Transverse colon (tissue), 4 donors: ENCODE data around the gene KIF20B. TPM values are rescaled to one million over a fixed set of nuclear protein-coding genes. Genes with fewer than 3 reads are reported as not detected.

Experiments
- DNase-seq: peaks from one replicate; pipeline ENCODE4 v3.0.0-alpha.2; 2019
- H3K27ac ChIP-seq, 4 donors: fragments of 200-600 bp; sonication (generic); 2 replicates each; pipeline ENCODE4 v1.5.1; 2016 to 2018; ENCODE audit warnings: inconsistent platforms in 4 of 4
- H3K27me3 ChIP-seq: fragments of 200-600 bp; sonication (generic); 2 replicates; pipeline ENCODE4 v1.5.1; 2017; ENCODE audit warnings: inconsistent platforms
- H3K36me3 ChIP-seq, 4 donors: fragments of 200-600 bp; sonication (generic); 2 replicates each; pipeline ENCODE4 v1.5.1; 2017 to 2019; ENCODE audit warnings: inconsistent platforms in 4 of 4
- H3K4me1 ChIP-seq, 4 donors: fragments of 200-600 bp; sonication (generic); 2 replicates each; pipeline ENCODE4 v1.5.1; 2017 to 2020; ENCODE audit warnings: inconsistent platforms in 4 of 4
- H3K4me3 ChIP-seq, 4 donors: fragments of 200-600 bp; sonication (generic); 1 replicate in 1 of 4; 2 replicates in 3 of 4; pipeline versions ENCODE4 v1.5.1 to v1.6.1; 2017 to 2019; ENCODE audit warnings: inconsistent platforms in 4 of 4
- H3K9me3 ChIP-seq, 2 donors: fragments of 200-600 bp; sonication (generic); 2 replicates each; pipeline ENCODE4 v1.5.1; 2017 to 2019; ENCODE audit warnings: inconsistent platforms in 2 of 2
- CTCF ChIP-seq, 5 experiments: fragments of 200-600 bp in 3 of 5; fragments of 450-650 bp in 2 of 5; sonication (generic) in 3 of 5; IDR thresholded peaks; 1 replicate in 2 of 5; 2 replicates in 3 of 5; pipeline ENCODE4 v1.5.1; 2016 to 2017; ENCODE audit warnings: antibody characterized with exemption in 5 of 5, inconsistent platforms in 3 of 5, mild to moderate bottlenecking in 2 of 5, moderate library complexity in 1 of 5
- EP300 ChIP-seq: sonication (generic); formaldehyde crosslinking; IDR thresholded peaks from one replicate; pipeline ENCODE4 v1.6.1; 2017; ENCODE audit warnings: antibody characterized with exemption, low read depth
- POLR2A ChIP-seq: fragments of 450-650 bp; IDR thresholded peaks from one replicate; pipeline ENCODE4 v1.6.1; 2016; ENCODE audit warnings: antibody characterized with exemption, mild to moderate bottlenecking, moderate library complexity
- POLR2AphosphoS5 ChIP-seq, 3 donors: sonication (generic); formaldehyde crosslinking; IDR thresholded peaks; one replicate each; pipeline ENCODE4 v1.6.1; 2016; ENCODE audit warnings: antibody characterized with exemption in 3 of 3
- WGBS, 2 donors: methylation state at CpG; one replicate each; pipeline ENCODE4 v1.1.5; 2018; ENCODE audit warnings: low coverage in 1 of 2; 5-methylcytosine and 5-hydroxymethylcytosine counted together
- in situ Hi-C, 4 donors: fragments of 200-750 bp; cut with MboI; loops; one replicate each; pipeline versions ENCODE4 v1.15.0 to v1.15.1; 2017; ENCODE audit warnings: low sequenced_read_pairs in 3 of 4, low pct_ligation_motif_present in 1 of 4, low pct_unique_long_range_greater_than_20kb in 1 of 4
- intact Hi-C: fragments of 100-400 bp; cut with DNase I; formaldehyde crosslinking; loops from one replicate; pipeline ENCODE4 v1.15.1; 2023; ENCODE audit warnings: low total_unique reads
- total RNA-seq, 4 donors: library from RNA; depleted of rRNA; stranded (reverse); fragments of >200 nt; gene quantifications; one replicate each; pipeline ENCODE4 v1.1.0, GENCODE V29; 2016

KIF20B gene
- total RNA-seq, 4 donors from 2014 or later = 0.37 to 3.3 (median 2.5) TPM

- WGBS, 2 donors = 72 to 73% methylated on average over 6 of the region's 6 CpGs
- DNase-seq = no peak
- TF ChIP-seq POLR2AphosphoS5 (IDR thresholded peaks at IDR 0.05) = no peak
- no peak for TF ChIP-seq CTCF (IDR thresholded peaks at IDR 0.05)
- no peak for TF ChIP-seq EP300
- no peak for TF ChIP-seq POLR2A
- peaks cover 0 to 4% (median 0%) of the 10 kb centered on the region in 4 donors for H3K4me1 ChIP-seq
- H3K36me3 ChIP-seq = no peaks in the 10 kb centered on the region
- H3K4me3 ChIP-seq = no peak overlapping the region
- H3K27ac ChIP-seq = no peak overlapping the region
- in situ Hi-C loops (no loop called here), intact Hi-C loops (no loop called here)
- H3K9me3 ChIP-seq = no peaks in the 10 kb centered on the region
- H3K27me3 ChIP-seq = no peaks in the 10 kb centered on the region
These were observed 48.0 kb upstream of the KIF20B start for GRCh38 chr10:89653410-89653869.

- intact Hi-C loops (no loop called here), in situ Hi-C loops (no loop called here)
- no peak overlapping the region for H3K4me3 ChIP-seq
- H3K36me3 ChIP-seq = no peaks in the 10 kb centered on the region
- no peak for TF ChIP-seq EP300
- TF ChIP-seq POLR2A = no peak
- TF ChIP-seq POLR2AphosphoS5 (IDR thresholded peaks at IDR 0.05) = no peak
- no peaks in the 10 kb centered on the region for H3K27me3 ChIP-seq
- peak overlapping the region in 1 of 4 donors; percentile 11 for H3K27ac ChIP-seq
- 55 to 60% methylated on average over 1 of the region's 1 CpG for WGBS, 2 donors
- DNase-seq = no peak
- H3K4me1 ChIP-seq = peaks cover 0 to 4% (median 0%) of the 10 kb centered on the region in 4 donors
- no peaks in the 10 kb centered on the region for H3K9me3 ChIP-seq
These were observed 45.7 kb upstream of the KIF20B start for GRCh38 chr10:89655722-89656121.

GRCh38 chr10:89657302-89657701 lies 44.1 kb upstream of the KIF20B start:
- DNase-seq = no peak
- H3K4me1 ChIP-seq = peaks cover 0 to 4% (median 0%) of the 10 kb centered on the region in 4 donors
- no peaks in the 10 kb centered on the region for H3K9me3 ChIP-seq
- TF ChIP-seq EP300 (no peak), CTCF (IDR thresholded peaks at IDR 0.05) (no peak), POLR2A (no peak), POLR2AphosphoS5 (IDR thresholded peaks at IDR 0.05) (no peak)
- in situ Hi-C loops (no loop called here), intact Hi-C loops (no loop called here)
- WGBS, 2 donors = 79% methylated on average over 1 of the region's 1 CpG; no CpG with 5 or more reads in 1 of the 2 donors
- no peak overlapping the region for H3K27ac ChIP-seq
- no peaks in the 10 kb centered on the region for H3K36me3 ChIP-seq
- no peaks in the 10 kb centered on the region for H3K27me3 ChIP-seq
- H3K4me3 ChIP-seq = no peak overlapping the region

GRCh38 chr10:89659143-89660131 lies 42.0 kb upstream of the KIF20B start:
- Histone ChIP-seq H3K27ac (no peak overlapping the region), H3K4me1 (peaks cover 0 to 4% (median under 1%) of the 10 kb centered on the region in 4 donors), H3K27me3 (no peaks in the 10 kb centered on the region), H3K4me3 (no peak overlapping the region), H3K36me3 (no peaks in the 10 kb centered on the region), H3K9me3 (no peaks in the 10 kb centered on the region)
- intact Hi-C loops = loop anchor here (2.0 kb wide), 1 partner anchor 53 kb away; no protein-coding TSS in a partner anchor
- DNase-seq = no peak
- TF ChIP-seq POLR2AphosphoS5 (IDR thresholded peaks at IDR 0.05) = no peak
- no peak for TF ChIP-seq CTCF (IDR thresholded peaks at IDR 0.05)
- TF ChIP-seq POLR2A = no peak
- in situ Hi-C loops = no loop called here
- WGBS, 2 donors = 71 to 85% methylated on average over 7 to 10 of the region's 10 CpGs
